HG03378 (cell line): ENCODE measurements around the gene IL13.
"Not testable (repeated sequence)": the region's sequence is repeated elsewhere in the genome, so short reads cannot be mapped to it uniquely, and the experiment has no call there.

Experiments
- ATAC-seq: cut with Tn5 transposase; IDR thresholded peaks from one replicate; pipeline ENCODE4 v1.9.1; 2021; ENCODE audit warnings: mild to moderate bottlenecking, moderate library complexity; ENCODE audit not compliant: unreplicated experiment

Gene IL13

DNA sequence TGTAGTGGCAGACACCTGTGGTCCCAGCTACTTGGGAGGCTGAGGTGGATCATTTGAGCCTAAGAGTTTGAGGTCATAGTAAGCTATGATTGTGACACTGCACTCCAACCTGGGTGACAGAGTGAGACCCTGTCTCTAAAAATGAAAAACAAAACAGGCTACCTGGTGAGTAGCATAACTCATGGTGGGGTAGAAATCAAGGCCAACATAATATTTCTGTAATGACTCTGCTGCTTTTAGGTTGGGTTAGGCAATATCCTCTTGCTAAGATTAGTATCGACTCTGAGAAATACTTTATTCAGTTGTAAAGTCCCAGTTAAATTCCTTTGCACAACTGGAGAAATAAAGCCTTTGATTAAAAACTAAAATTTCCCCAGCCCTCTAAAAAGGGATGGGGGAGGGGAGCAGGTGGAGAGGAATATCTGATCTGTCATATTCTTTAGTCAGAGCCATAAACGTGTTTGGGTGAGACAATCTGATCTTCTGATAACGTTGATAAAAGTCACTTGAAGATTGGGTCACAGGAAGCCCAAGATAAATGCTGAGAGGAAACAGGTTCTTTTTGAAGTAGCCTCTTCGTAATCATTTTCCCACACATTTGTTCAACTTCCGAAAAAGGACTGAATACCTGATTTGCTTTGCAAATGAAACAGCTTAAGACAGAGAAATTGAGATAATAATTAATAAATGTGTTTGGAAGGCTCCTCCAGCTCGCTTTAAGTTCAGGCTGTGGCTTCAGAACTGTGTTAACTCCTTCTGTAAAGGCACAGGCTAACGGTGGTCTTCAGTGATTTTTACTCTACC is 30.8 kb downstream of the IL13 start:
- ATAC-seq = peak; percentile 39

DNA sequence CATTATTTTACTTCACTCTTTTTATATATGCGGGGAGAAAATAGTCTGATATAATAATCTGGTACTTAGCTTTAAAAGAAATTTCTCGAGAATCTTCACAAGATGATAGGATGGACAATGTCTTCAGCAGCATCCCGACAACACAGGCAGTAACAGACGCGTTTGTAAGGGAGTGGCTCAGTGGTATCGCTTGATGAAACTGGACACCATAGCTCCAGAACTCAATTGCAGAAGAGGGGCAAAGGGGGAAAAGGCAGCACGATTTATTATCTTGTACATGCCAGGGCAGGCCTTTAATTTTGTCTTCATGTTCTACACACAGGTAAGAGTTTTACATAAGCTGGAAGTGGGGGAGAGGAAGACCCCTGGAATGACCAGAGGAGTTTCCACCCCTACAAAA is 31.5 kb downstream of the IL13 start:
- ATAC-seq = no peak

DNA sequence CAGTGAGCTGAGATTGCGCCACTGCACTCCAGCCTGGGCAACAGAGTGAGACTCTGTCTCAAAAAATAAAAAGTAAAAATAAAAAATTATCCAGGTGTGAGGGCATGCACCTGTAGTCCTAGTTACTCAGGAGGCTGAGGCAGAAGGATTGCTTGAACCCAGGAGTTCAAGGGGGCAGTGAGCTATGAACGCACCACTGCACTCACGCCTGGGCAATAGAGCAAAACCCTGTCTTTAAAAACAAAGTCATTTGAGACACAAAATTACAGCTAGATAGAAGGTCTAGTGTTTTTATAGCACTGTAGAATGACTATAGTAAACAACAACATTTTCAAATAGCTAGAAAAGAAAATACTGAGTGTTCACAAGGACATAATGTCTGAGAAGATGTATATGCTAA is 32.2 kb downstream of the IL13 start:
- no peak for ATAC-seq

DNA sequence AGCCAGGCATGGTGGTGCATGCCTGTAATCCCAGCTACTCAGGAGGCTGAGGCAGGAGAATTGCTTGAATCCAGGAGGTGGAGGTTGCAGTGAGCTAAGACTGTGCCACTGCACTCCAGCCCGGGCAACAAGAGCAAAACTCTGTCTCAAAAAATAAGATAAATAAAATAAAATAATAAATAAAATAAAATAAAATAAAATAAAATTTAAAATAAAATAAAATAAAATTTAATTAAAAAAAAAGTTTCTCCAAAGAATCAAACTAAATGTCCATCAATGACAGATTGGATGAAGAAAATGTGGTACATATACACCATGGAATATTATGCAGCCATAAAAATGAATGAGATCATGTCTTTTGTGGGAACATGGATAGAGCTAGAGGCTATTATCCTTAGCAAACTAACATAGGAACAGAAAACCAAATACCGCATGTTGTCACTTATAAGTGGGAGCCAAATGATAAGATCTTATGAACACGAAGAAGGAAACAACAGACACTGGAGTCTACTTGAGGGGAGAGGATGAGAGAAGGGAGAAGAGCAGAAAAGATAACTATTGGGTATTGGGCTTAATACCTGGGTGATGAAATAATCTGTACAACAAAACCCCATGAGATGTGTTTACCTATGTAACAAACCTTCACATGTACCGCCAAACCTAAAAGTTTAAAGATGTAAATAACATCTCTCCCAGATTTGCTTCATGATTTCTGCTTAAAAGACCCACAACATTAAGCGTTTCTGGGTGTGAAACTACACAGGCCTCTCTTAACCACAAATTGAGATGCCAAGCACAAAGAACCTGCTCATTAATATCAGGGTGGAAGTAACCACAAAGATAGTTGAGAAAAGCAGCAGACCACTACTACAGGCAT is 34.0 kb downstream of the IL13 start:
- not testable (repeated sequence) for ATAC-seq

DNA sequence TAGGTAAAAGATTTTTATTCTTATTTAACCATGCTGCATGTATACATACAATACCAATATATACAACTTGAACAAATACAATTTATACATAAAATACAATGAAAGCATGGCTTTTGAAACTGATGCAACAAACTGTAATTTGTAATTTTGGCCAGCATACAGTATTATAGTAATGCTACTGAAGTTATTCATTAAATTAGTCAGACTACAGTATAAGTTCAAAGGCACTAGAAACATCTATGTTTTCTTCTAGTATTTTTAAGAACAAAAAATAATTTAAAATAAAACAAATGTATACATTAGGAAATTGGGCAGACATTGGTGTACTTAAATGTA is 34.6 kb downstream of the IL13 start:
- no peak for ATAC-seq

DNA sequence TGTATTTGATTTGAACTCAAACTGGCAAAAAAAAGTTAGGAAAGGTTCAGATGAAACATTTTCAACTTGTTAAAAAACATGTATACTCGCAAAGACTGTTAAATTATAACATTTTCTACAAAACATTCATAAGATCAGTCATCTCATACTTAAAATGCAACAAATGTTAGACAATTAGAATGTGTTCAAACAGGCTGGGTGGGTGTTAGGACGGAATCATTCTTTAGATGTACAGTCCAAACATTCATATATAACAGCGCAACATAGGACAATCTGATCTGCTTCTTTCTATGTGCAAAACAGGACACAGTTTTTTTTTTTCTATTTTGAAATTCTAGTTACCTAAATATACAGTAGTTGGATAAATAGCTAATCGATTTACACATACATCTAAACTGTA is 38.0 kb downstream of the IL13 start:
- ATAC-seq = no peak

DNA sequence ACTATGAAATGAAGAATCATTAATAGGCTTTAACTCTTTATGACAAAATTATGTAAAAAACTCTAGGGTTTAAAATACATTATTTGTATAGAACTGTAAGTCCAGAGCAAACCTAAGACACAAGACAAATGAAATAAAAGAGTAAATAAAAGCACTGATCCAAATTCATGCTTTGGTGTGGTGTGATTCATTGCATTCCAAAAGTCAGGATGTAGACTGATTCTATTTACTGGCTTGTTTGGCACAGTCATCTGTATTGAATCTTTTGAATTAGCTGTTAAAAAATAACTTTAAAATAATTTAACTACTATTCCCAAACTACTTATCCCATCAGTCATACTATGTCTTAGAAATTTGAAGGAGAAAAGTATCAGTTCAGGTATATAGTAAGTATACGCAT is 46.9 kb downstream of the IL13 start:
- ATAC-seq = no peak

DNA sequence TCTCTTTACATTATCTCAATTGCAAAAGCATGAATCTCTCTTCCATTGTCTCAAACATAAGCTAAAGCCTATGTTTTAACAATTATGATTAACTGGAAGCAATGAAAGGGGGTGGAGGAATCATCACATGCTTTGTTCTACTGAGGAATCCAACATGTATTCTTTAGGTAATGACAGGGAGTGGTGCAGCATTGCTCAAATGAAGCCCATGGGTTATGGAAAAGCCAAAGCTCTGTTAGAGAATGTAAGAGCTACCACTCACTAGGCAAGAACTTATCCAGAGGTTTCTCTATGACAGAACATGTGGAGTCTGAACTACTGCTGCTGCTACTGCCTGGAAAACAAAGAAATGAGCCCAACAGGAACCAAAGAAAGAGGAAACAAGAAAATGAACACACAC is 50.7 kb downstream of the IL13 start:
- ATAC-seq = no peak
